22Rv1 (cell line): ENCODE results near the gene RBM20.

Experiments
- CTCF ChIP-seq: fragments of 450-650 bp; IDR thresholded peaks from 2 replicates; pipeline ENCODE4 v1.5.1; 2017; ENCODE audit warnings: mild to moderate bottlenecking
- ZFX ChIP-seq: fragments of 450-650 bp; IDR thresholded peaks from 2 replicates; pipeline ENCODE4 v1.6.1; 2017; ENCODE audit warnings: antibody characterized with exemption, borderline replicate concordance

GRCh38 chr10:110822712-110823311 lies 178.7 kb downstream of the RBM20 start:
- TF ChIP-seq CTCF (no peak), ZFX (no peak)
